GM12873 (cell line): ENCODE measurements around the gene NRBF2.

ENCODE experiments used
- CTCF ChIP-seq: IDR thresholded peaks from 2 replicates; pipeline ENCODE4 v1.5.1; 2012; ENCODE audit warnings: low read depth, mild to moderate bottlenecking, moderate library complexity, low read length, control low read depth; ENCODE audit not compliant: insufficient read depth; ENCODE audit errors: missing control alignments

NRBF2 gene

DNA sequence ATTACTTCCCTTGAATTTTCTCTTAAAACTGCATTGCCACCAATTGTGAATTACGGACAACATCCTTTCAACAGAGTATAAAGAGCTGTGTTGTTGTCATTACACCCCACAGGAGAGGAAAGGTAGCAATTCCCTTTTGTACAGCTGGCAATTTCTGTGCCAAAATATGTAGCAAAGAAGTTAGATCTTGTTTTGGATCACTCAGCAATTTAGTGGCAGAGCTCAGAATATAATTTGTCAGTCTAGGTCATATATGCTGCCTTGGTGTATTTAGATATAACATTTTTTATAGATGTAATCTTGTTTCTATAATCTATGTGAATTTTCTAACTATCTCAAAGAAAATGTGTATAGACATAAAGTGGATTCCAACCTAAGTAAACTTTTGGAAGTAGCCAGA lies 38.8 kb downstream of the NRBF2 start:
- no peak for TF ChIP-seq CTCF

DNA sequence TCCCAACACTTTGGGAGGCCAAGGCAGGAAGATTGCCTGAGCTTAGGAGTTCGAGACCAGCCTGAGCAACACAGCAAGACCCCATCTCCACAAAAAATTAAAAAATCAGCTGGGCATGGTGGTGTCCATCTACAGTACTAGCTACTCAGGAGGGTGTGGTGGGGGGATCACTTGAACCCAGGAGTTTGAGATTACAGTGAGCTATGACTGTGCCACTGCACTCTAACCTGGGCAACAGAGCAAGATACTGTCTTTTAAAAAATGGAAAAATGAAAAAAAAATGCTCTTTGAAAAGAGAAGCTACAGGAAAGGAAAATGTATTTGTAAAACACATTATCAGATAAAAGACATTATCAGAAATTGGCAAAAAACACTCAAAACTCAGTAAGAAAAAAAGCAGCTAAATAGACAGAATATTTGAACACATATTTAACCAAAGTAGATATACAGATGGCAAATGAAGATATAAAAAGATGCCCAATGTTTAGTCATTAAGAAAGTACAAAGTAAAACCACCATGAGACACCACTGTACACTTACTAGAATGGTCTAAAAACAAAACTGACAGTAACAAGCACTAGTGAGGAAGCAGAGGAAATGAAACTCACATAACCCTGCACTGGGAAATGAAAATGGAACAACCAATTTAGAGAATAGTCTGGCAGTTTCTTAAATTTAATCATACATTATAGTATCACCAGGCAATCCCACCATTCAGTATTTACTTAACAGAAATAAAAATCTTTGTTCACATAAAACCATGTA lies 40.5 kb downstream of the NRBF2 start:
- TF ChIP-seq CTCF, result no peak

GRCh38 chr10:63175534-63175933 lies 42.4 kb downstream of the NRBF2 start:
- no peak for TF ChIP-seq CTCF

DNA sequence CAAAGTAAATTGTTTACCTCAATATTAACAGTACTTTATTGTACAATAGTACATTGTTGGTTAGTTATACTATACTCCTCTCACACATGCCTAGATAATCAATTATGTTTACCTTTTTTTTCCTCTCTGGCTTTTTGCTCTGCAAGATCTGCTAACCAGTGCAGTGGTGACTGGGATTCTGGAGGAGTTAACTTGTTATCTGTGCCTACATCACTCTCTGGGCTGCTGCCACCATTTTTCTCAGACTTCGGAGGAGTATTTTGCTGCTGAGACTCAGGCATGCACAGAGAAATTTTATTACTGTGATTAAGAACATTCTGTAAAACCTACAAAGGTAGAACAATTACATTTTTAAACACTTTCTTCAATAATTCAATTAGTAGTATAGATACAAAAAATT lies 59.7 kb downstream of the NRBF2 start:
- no peak for TF ChIP-seq CTCF

DNA sequence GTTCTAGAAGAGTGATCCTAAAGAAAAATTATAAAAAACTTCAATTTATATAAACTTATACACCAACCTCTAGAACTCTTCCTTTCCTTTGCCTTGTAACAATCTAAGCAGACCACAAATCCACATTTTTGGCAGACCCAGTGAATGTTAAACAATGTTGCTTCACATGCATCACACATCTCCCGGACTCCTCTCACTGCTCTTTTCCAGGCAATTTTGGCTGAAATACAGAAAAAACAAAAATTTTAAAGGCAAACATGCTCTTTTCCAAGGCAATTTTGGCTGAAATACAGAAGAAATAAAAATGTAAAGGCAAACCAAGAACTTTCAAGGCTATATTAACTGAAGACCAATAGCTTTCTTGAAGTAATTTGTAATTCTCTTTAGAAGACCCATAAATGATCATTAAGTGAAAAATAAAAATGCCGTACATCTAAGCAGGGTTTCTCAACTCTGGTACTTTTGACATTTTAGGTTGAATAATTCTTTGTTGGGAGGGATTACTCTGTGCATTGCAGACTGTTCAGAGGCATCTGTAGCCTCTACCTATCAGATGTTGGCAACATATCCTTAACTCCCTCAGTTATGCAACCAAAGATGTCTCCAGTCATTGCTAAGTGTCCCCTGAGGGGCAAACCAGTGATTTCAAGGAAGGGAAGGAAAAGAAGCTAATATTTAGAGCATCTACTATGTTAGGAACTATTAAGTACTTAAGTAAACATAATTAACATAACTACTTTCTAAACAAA lies 64.4 kb downstream of the NRBF2 start:
- TF ChIP-seq CTCF, result no peak

DNA sequence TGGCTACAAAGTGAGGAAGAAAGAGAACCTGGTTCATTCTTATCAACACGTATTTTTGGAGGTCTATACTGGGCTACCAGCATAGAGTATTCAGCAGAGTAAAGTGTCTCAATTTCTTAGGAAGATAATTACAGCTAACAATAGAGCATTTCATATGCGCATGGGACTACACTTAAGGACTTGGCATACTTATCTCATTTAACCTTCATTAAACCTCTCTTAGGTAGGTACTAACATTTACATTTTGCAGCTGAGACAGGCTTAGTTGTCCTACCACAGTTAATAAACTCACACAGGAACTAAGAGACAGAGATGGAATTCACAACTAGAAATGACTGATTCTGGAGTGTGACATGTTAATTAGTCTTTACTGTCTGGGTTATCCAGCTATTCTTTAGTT lies 66.6 kb downstream of the NRBF2 start:
- no peak for TF ChIP-seq CTCF

- no peak for TF ChIP-seq CTCF
These were observed 67.3 kb downstream of the NRBF2 start for GRCh38 chr10:63200431-63200830.
